GM18907 (cell line): ENCODE data around the gene CSNK1E.

Source experiments
- ATAC-seq: cut with Tn5 transposase; IDR thresholded peaks from one replicate; pipeline ENCODE4 v1.9.1; 2021; ENCODE audit warnings: mild to moderate bottlenecking, moderate library complexity; ENCODE audit not compliant: unreplicated experiment

CSNK1E gene

DNA sequence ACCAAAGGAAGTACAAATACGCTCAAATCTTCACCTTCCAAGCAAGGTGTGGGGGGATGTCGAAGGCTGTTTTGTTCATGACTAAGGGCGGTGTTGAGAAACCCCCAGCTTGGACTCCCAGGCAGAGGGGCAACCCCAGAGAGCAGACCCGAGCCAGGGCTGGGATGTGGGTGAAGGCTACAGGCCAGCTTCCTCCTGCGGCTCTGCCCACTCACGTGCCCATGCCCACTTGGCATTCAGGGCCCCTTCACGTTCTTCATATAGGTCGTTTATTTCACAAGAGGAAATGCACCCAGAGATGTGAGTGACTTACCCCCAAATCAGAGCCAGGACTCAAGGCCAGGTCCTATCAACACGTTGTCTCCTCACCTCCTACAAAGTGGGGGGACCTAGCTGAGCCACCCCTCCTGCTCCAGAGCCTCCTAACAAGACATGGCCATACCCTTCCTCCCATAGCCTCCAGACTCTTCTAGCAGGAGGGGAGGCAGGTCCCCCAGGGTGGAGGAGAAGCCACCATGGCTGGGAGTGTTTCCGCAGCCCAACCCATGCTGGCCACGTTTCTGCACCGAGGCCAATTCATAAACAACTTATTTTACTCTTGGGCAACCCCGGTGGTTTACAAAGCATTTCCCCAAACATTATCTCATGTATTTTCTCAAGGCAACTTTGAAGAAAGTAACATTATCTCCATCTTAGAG lies 66.4 kb downstream of the CSNK1E start:
- ATAC-seq = no peak

DNA sequence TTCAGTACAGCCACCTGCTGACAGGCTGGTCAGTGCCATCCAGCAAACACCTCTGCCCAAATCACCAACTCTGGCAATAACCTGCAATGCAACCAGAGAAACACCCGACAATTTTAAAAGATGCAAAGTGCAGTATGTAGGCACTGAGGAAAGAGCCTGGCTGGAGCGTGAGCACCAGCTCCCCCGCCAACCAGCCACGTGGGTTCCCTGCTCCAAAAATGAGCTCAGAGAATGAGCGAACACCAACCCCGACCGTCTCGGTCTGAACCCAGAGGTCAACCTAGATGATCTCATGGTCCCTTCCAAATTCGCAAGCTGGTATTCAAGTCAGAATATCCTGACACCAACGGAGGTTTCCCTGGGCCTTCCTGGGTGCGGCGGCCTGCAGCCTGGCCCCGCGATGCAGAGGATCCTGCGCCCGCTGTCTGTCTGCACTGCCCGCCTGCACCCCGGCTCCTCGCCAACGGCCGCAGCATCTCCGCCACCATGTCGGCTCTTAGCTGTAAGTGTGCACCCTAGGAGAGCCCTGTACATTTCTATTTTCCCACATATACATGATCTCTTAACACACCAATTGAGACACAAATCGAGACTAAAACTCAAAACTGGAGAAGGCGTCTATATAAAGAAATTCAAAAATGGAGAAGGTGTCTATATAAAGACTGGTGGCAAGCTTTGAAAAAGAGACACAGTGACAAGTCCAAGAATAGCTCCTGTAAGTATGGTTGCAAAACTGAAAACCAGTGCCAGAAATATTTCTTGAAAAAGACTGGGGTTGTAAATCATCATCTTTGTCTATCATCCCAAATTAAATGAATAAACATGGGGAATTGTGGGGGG lies 67.2 kb downstream of the CSNK1E start:
- no peak for ATAC-seq

- no peak for ATAC-seq
Observed at GRCh38 chr22:38249301-38249700, 67.9 kb downstream of the CSNK1E start.

DNA sequence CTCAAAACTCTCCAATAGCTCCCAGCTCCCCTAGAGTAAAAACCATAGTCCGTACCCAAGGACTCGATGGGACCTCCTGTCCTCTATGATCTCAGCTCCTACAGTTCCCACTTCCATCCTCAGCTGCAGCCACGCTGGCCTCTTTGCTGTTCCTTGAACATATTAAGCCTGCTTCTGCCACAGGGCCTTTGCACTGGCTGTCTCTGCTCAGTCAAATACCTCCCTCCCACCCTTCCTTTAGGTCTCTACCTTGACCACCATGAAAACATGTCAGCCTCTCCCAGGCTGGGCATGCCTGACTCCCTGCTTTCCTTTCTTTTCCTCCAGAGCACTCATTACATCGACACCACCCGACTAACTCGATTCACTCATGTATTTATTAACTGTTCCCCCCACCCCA lies 69.0 kb downstream of the CSNK1E start:
- no peak for ATAC-seq

DNA sequence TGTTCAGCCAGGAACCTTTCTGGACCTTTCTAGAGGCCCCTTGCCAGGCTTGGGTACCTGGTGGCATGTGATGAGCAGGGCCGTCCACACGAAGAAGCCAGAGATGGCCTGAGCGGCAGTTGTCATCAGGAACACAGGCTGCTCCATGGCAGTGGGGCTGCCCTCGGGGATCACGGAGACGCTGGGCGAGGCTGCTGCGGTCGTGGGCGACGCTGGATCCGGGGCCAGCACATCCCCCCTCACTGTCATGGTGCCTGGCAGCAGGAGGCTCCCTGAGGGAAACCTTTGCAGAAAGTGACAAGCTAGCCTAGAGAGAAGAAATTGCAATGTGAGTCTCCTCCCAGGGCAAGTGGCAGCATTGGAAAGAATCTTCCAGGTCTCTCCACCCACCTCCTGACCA lies 69.5 kb downstream of the CSNK1E start:
- ATAC-seq = no peak

DNA sequence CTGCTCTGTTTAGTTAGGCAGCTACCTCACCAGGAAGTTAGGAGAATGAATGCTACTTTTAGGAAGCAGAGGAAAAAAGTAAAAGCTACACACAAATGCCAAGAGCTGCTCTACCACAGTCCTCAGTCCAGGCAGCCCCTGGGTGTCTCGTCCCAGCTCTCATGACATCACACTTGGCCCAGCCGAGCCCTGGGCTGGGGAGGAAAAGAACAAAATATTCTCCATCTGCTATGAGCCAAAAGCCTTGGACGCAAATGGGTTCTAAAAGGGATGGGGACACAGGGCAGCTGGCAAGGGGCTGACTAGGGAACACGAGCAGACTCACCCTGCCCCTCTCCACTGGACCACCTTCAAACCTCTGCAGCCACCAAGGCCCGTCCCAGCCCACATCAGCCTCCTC lies 70.5 kb downstream of the CSNK1E start:
- ATAC-seq = no peak

DNA sequence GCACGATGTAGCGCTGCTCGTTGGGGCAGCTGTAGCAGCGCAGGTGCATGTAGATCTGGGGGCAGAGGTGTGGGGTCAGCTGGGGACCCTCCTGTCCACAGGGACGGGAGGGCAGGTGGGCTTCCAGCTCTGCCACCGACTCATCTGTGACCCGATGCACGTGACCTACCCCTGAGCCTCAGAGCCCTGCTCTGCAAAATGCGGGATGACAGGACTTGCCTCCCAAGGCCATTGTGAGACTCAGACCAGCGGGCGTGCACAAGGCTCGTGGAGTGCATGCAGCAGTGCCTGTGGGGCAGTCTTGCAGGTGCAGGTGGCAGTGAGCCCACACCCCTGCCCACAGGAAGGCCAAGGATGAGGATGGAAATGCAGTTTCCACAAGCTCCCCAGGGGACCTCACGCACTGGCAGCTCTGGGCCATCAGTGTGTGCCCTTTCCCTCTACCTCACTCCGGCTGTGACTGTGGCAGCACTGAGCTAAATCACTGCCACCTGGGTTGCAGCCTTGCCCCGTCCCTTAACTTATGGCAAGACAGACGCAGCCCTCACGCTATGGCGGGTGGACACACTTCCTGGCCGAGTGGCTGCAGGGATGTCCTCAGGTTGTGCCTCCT lies 71.1 kb downstream of the CSNK1E start:
- ATAC-seq = no peak

- ATAC-seq = no peak
Observed at GRCh38 chr22:38244106-38244505, 73.1 kb downstream of the CSNK1E start.

DNA sequence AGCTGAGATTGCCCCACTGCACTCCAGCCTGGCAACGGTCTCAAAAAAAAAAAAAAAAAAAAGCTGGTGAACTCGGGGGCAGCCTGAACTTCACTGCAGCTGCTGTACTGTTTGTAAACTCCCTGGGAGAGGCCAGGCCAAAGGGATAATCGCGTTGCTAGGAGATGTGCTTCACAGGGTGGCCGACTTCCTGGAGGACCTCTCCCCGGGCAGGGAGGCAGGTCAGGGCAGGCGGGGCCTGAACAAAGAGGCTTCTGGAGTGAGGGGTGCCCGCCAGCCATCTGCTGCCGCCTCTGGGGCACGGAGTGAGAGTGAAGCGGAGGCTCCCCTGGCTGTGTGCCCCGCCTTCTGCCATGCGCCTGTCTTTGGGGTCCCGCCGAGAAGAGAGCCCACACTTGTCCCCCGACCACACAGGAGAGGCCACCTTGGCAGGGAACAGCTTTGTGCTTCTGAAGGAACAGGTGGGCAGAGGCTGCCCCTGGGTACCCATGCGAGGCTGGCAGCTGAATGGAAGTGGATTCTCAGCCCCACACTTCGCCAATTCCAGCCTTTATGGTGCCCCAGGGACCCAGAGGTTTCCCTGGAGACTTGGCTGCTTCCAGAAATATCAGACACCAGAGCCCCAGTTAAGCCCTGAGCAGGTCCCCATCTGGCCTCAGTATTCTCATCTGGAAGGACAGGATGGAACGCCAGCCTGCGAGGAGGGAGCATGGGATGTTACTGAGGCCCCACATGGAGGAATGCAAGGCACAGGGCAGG lies 74.0 kb downstream of the CSNK1E start:
- ATAC-seq = no peak

GRCh38 chr22:38240734-38241252 lies 76.4 kb downstream of the CSNK1E start:
- no peak for ATAC-seq
